H9 (cell line): ENCODE data around the gene AMT. TPM values are rescaled to one million over a fixed set of nuclear protein-coding genes. Genes with fewer than 3 reads are reported as not detected.
A peak's percentile ranks its signal among the peaks of the same experiment; 100 is the strongest.

ENCODE experiments used
- DNase-seq: peaks from one replicate; pipeline ENCODE4 v3.0.0-alpha.2; 2017
- H2AFZ ChIP-seq: one replicate; pipeline ENCODE4 v1.6.1; 2013; ENCODE audit warnings: mild to moderate bottlenecking, low read length, control low read depth, moderate library complexity
- H2AK5ac ChIP-seq: 2 replicates; pipeline ENCODE4 v1.6.1; 2013; ENCODE audit warnings: low read length, control low read depth, mixed read lengths; ENCODE audit not compliant: insufficient read length
- H2BK120ac ChIP-seq: one replicate; pipeline ENCODE4 v1.6.1; 2013; ENCODE audit warnings: low read depth, mild to moderate bottlenecking, low read length, control low read depth, inconsistent platforms; ENCODE audit not compliant: poor library complexity, severe bottlenecking
- H2BK12ac ChIP-seq: 2 replicates; pipeline ENCODE4 v1.6.1; 2013; ENCODE audit warnings: low read length, control low read depth, mixed read lengths, low read depth; ENCODE audit not compliant: insufficient read length
- H2BK15ac ChIP-seq: 2 replicates; pipeline ENCODE4 v1.6.1; 2013; ENCODE audit warnings: low read depth, low read length, control low read depth
- H2BK20ac ChIP-seq: one replicate; pipeline ENCODE4 v1.6.1; 2013; ENCODE audit warnings: low read depth, mild to moderate bottlenecking, low read length, control low read depth, inconsistent platforms; ENCODE audit not compliant: poor library complexity, severe bottlenecking
- H2BK5ac ChIP-seq: 2 replicates; pipeline ENCODE4 v1.6.1; 2013; ENCODE audit warnings: low read length, control low read depth, mixed read lengths; ENCODE audit not compliant: insufficient read length
- H3K14ac ChIP-seq: 2 replicates; pipeline ENCODE4 v1.6.1; 2013; ENCODE audit warnings: low read length, control low read depth; ENCODE audit not compliant: insufficient read depth
- H3K18ac ChIP-seq: 2 replicates; pipeline ENCODE4 v1.6.1; 2013; ENCODE audit warnings: low read depth, mild to moderate bottlenecking, mixed read lengths, low read length, control low read depth; ENCODE audit not compliant: insufficient read length
- H3K23ac ChIP-seq: 2 replicates; pipeline ENCODE4 v1.6.1; 2013; ENCODE audit warnings: low read length, control low read depth, mixed read lengths, low read depth; ENCODE audit not compliant: insufficient read length
- H3K23me2 ChIP-seq: 2 replicates; pipeline ENCODE4 v1.6.1; 2013; ENCODE audit warnings: low read depth, mild to moderate bottlenecking, mixed read lengths, low read length, control low read depth; ENCODE audit not compliant: insufficient read length, poor library complexity, severe bottlenecking
- H3K27ac ChIP-seq: 2 replicates; pipeline ENCODE4 v1.5.1; 2013; ENCODE audit warnings: low read length, control low read depth, mixed read lengths, low read depth; ENCODE audit not compliant: insufficient read length
- H3K27me3 ChIP-seq: 2 replicates; pipeline ENCODE4 v1.6.1; 2013; ENCODE audit warnings: low read length, control low read depth, inconsistent platforms; ENCODE audit not compliant: insufficient read depth
- H3K4ac ChIP-seq: 2 replicates; pipeline ENCODE4 v1.6.1; 2013; ENCODE audit warnings: low read depth, mild to moderate bottlenecking, control low read depth, inconsistent platforms, low read length, moderate library complexity
- H3K4me1 ChIP-seq: 2 replicates; pipeline ENCODE4 v1.6.1; 2013; ENCODE audit warnings: low read length, control low read depth, inconsistent platforms; ENCODE audit not compliant: insufficient read depth
- H3K4me2 ChIP-seq: 2 replicates; pipeline ENCODE4 v1.6.1; 2013; ENCODE audit warnings: low read length, control low read depth, mixed read lengths; ENCODE audit not compliant: insufficient read length, insufficient read depth
- H3K56ac ChIP-seq: 2 replicates; pipeline ENCODE4 v1.6.1; 2013; ENCODE audit warnings: low read depth, mild to moderate bottlenecking, mixed read lengths, low read length, control low read depth; ENCODE audit not compliant: insufficient read length
- H3K79me1 ChIP-seq: 2 replicates; pipeline ENCODE4 v1.6.1; 2013; ENCODE audit warnings: low read depth, mild to moderate bottlenecking, moderate library complexity, low read length, control low read depth, inconsistent platforms; ENCODE audit not compliant: insufficient read depth, poor library complexity, severe bottlenecking
- H3K79me2 ChIP-seq: 2 replicates; pipeline ENCODE4 v1.6.1; 2013; ENCODE audit warnings: low read length, control low read depth, inconsistent platforms; ENCODE audit not compliant: insufficient read depth
- H3K9ac ChIP-seq: 2 replicates; pipeline ENCODE4 v1.6.1; 2013; ENCODE audit warnings: low read length, control low read depth, mixed read lengths; ENCODE audit not compliant: insufficient read length; ENCODE audit errors: extremely low read depth
- H3K9me3 ChIP-seq: one replicate; pipeline ENCODE4 v1.6.1; 2013; ENCODE audit warnings: low read depth, low read length, inconsistent platforms; ENCODE audit not compliant: control insufficient read depth
- H3T11ph ChIP-seq: one replicate; pipeline ENCODE4 v1.6.1; 2013; ENCODE audit warnings: mild to moderate bottlenecking, low read length, control low read depth, inconsistent platforms
- H4K20me1 ChIP-seq: one replicate; pipeline ENCODE4 v1.6.1; 2013; ENCODE audit not compliant: control insufficient read depth, insufficient read length, insufficient read depth
- H4K5ac ChIP-seq: 2 replicates; pipeline ENCODE4 v1.6.1; 2013; ENCODE audit warnings: low read depth, mild to moderate bottlenecking, mixed read lengths, low read length, control low read depth; ENCODE audit not compliant: insufficient read length
- H4K8ac ChIP-seq: replicated peaks from 2 replicates; pipeline ENCODE4 v1.6.1; 2013; ENCODE audit warnings: low read length, control low read depth, mixed read lengths, low read depth; ENCODE audit not compliant: insufficient read length
- H4K91ac ChIP-seq: 2 replicates; pipeline ENCODE4 v1.6.1; 2013; ENCODE audit warnings: low read depth, mild to moderate bottlenecking, moderate library complexity, mixed read lengths, low read length, control low read depth; ENCODE audit not compliant: insufficient read length
- H3K27ac Mint-ChIP-seq, 3 experiments: 2 replicates in 2 of 3; 3 replicates in 1 of 3; pipeline ENCODE4 v1.8.0; 2020 to 2021; ENCODE audit warnings: mixed read lengths in 3 of 3, mild to moderate bottlenecking in 1 of 3, moderate library complexity in 1 of 3
- H3K27me3 Mint-ChIP-seq: 2 replicates; pipeline ENCODE4 v1.8.0; 2021; ENCODE audit warnings: low read depth, mild to moderate bottlenecking, moderate library complexity, mixed read lengths
- H3K36me3 Mint-ChIP-seq, 3 experiments: 2 replicates in 2 of 3; 3 replicates in 1 of 3; pipeline ENCODE4 v1.8.0; 2020 to 2021; ENCODE audit warnings: low read depth in 3 of 3, mixed read lengths in 3 of 3; ENCODE audit not compliant: insufficient read depth in 1 of 3
- H3K4me1 Mint-ChIP-seq, 2 experiments: 2 replicates each; pipeline ENCODE4 v1.8.0; 2020; ENCODE audit warnings: mixed read lengths in 2 of 2
- H3K4me3 Mint-ChIP-seq, 2 experiments: 2 replicates in 1 of 2; 3 replicates in 1 of 2; pipeline ENCODE4 v1.8.0; 2020 to 2021; ENCODE audit warnings: mild to moderate bottlenecking in 2 of 2, mixed read lengths in 2 of 2, moderate library complexity in 1 of 2
- H3K9me3 Mint-ChIP-seq, 2 experiments: 2 replicates in 1 of 2; 3 replicates in 1 of 2; pipeline ENCODE4 v1.8.0; 2020; ENCODE audit warnings: mild to moderate bottlenecking in 2 of 2, mixed read lengths in 2 of 2, moderate library complexity in 1 of 2
- CTCF ChIP-seq: fragments of 200-600 bp; sonication (generic); conservative IDR thresholded peaks from 3 replicates; pipeline ENCODE4 v1.8.0; 2021; ENCODE audit warnings: antibody characterized with exemption, mild to moderate bottlenecking
- WGBS: extraction: QIAGEN DNeasy Blood & Tissue Kit; methylation state at CpG from one replicate; pipeline ENCODE4 v1.1.7; 2013; ENCODE audit warnings: missing lambda C conversion rate, low lambda C conversion rate, mixed read lengths; ENCODE audit not compliant: insufficient read length; ENCODE audit errors: extremely low coverage; 5-methylcytosine and 5-hydroxymethylcytosine counted together
- total RNA-seq: library from RNA; stranded (reverse); gene quantifications from 2 replicates; pipeline ENCODE4 v1.2.1, GENCODE V29; 2021

AMT gene
- total RNA-seq, 1 experiment from 2014 or later, result 41.2 TPM

DNA sequence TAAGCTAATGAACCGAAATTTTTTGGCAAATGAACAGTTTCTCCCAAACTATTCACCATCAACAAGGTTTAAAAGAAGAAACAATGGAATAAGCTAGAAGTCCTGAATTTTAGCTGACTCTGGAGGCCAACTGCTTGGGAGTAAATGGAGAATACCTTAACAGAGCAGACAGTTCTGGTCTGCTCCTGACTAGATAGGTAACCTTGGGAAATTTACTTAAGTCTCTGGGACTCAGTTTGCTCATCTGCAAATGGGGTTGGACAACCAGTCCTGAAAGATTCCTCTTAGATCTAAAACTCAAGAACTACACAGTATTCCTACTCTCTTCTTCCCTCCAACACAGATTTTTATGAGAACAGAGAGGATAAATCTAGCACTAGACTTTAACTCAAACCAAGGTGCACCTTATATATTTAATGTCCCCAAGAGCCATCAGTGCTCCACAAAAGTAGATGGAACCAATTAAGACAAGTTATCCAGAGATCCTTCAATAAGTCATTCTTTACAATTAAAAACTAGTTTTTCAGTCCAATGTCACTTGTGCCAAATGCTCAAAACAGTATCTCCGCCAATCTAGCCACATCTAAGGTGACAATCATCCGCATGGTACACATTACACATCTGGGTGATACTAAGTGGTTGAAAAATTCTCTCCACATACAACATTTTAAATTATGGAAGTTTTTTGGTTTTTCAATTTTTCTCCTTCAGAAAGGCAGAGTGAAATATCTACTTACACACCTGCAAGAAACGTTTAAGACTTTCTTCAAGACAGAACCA, 12.0 kb downstream of the AMT start:
- Histone ChIP-seq H3K27ac (no peak overlapping the region), H4K20me1 (no peaks in the 10 kb centered on the region), H2BK12ac (no peak overlapping the region)

More for the DNA sequence above, 12.0 kb downstream of the AMT start:
- Histone ChIP-seq H3K18ac (no peak overlapping the region), H3K23ac (no peak overlapping the region), H2BK15ac (no peak overlapping the region), H2BK120ac (no peak overlapping the region), H3K23me2 (peaks cover 4% of the 10 kb centered on the region), H2BK20ac (no peak overlapping the region), H3K9ac (peak overlapping the region; percentile 95), H2BK5ac (no peak overlapping the region), H3K79me1 (no peaks in the 10 kb centered on the region), H3K79me2 (peaks cover 54% of the 10 kb centered on the region), H2AK5ac (no peak overlapping the region), H4K91ac (no peak overlapping the region), H3K4me1 (no peaks in the 10 kb centered on the region), H4K8ac (no peak overlapping the region), H3K4ac (no peak overlapping the region), H3K14ac (no peak overlapping the region), H2AFZ (no peak overlapping the region), H3K27me3 (no peaks in the 10 kb centered on the region), H3K56ac (no peak overlapping the region), H3T11ph (no peak overlapping the region), H3K9me3 (no peaks in the 10 kb centered on the region), H3K4me2 (peak overlapping the region; percentile 84), H4K5ac (no peak overlapping the region)
- Mint-ChIP-seq H3K4me3 (peak overlapping the region; percentile 93 to 94), H3K27ac (peak overlapping the region in 1 of 3 experiments; percentile 74; a peak in 1 of 7 replicates), H3K4me1 (peaks cover 29 to 35% of the 10 kb centered on the region in 2 experiments), H3K9me3 (no peaks in the 10 kb centered on the region; a peak in 1 of 5 replicates), H3K27me3 (no peaks in the 10 kb centered on the region), H3K36me3 (peaks cover 4 to 16% (median 16%) of the 10 kb centered on the region in 3 experiments; a peak in 6 of 7 replicates)
- no peak for TF ChIP-seq CTCF
- DNase-seq, result no peak
- WGBS, result no CpG with 5 or more reads among the region's 4 CpGs
